ENCODE results near the gene PHACTR2. TPM values are rescaled to one million over a fixed set of nuclear protein-coding genes. Genes with fewer than 3 reads are reported as not detected.

The PHACTR2 gene
- total RNA-seq, 1 donor from 2014 or later: 44.7 TPM

DNA sequence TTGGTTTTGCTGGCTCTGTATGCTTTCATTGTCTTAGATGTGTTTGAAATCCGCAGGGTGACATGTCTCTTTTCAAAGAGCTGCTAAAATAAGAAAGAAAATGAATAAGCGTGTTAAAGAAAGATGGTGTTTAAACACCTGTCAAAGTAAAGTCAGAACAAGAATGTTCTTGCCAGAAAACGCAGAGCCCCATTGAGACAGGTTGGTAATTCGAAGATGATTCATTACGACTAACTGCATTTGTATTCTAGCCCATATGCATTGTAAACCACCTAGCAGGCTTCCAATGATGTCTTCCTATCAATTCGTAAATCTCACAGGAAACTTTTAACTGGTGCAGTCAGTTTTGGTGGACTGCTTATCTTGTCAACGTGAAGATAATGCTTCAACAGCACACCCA is 16.8 kb downstream of the PHACTR2 start:
- Mint-ChIP-seq H3K4me1 (ENCODE audit: low read depth, unreplicated experiment) (peaks cover 27% of the 10 kb centered on the region), H3K36me3 (ENCODE audit: low read depth, unreplicated experiment) (peaks cover under 1% of the 10 kb centered on the region), H3K4me3 (ENCODE audit: unreplicated experiment) (no peak overlapping the region), H3K27me3 (ENCODE audit: low read depth, unreplicated experiment) (no peaks in the 10 kb centered on the region), H3K9me3 (ENCODE audit: unreplicated experiment) (peaks cover 2% of the 10 kb centered on the region), H3K27ac (ENCODE audit: unreplicated experiment) (no peak overlapping the region)
- Histone ChIP-seq H3K79me2 (ENCODE audit: insufficient read depth, low read length) (peaks cover 58% of the 10 kb centered on the region), H3K4me1 (ENCODE audit: insufficient read depth, low read length) (peaks cover 4% of the 10 kb centered on the region), H3K27me3 (ENCODE audit: insufficient read depth, low read length) (no peaks in the 10 kb centered on the region), H2AFZ (ENCODE audit: low read depth, low read length) (no peak overlapping the region), H3K4me2 (ENCODE audit: low read length) (no peak overlapping the region), H3K27ac (ENCODE audit: low read depth, low read length) (no peak overlapping the region), H3K9ac (ENCODE audit: low read length) (no peak overlapping the region), H3K4me3 (ENCODE audit: insufficient read depth, low read depth, low read length) (no peak overlapping the region), H3K9me3 (ENCODE audit: insufficient read depth, low read depth, low read length) (no peaks in the 10 kb centered on the region), H4K20me1 (ENCODE audit: insufficient read depth, low read length) (peaks cover 20% of the 10 kb centered on the region), H3K36me3 (ENCODE audit: insufficient read depth, low read length) (no peaks in the 10 kb centered on the region)
- TF ChIP-seq, protein P1, sequence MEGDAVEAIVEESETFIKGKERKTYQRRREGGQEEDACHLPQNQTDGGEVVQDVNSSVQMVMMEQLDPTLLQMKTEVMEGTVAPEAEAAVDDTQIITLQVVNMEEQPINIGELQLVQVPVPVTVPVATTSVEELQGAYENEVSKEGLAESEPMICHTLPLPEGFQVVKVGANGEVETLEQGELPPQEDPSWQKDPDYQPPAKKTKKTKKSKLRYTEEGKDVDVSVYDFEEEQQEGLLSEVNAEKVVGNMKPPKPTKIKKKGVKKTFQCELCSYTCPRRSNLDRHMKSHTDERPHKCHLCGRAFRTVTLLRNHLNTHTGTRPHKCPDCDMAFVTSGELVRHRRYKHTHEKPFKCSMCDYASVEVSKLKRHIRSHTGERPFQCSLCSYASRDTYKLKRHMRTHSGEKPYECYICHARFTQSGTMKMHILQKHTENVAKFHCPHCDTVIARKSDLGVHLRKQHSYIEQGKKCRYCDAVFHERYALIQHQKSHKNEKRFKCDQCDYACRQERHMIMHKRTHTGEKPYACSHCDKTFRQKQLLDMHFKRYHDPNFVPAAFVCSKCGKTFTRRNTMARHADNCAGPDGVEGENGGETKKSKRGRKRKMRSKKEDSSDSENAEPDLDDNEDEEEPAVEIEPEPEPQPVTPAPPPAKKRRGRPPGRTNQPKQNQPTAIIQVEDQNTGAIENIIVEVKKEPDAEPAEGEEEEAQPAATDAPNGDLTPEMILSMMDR (IDR thresholded peaks at IDR 0.05; ENCODE audit: insufficient read depth, low read depth, low read length): no peak
- no peak for TF ChIP-seq EZH2 (IDR thresholded peaks at IDR 0.05; ENCODE audit: insufficient read depth, low read length)
- peak; percentile 39 for DNase-seq (ENCODE audit: low read depth)
- no peak for FAIRE-seq

DNA sequence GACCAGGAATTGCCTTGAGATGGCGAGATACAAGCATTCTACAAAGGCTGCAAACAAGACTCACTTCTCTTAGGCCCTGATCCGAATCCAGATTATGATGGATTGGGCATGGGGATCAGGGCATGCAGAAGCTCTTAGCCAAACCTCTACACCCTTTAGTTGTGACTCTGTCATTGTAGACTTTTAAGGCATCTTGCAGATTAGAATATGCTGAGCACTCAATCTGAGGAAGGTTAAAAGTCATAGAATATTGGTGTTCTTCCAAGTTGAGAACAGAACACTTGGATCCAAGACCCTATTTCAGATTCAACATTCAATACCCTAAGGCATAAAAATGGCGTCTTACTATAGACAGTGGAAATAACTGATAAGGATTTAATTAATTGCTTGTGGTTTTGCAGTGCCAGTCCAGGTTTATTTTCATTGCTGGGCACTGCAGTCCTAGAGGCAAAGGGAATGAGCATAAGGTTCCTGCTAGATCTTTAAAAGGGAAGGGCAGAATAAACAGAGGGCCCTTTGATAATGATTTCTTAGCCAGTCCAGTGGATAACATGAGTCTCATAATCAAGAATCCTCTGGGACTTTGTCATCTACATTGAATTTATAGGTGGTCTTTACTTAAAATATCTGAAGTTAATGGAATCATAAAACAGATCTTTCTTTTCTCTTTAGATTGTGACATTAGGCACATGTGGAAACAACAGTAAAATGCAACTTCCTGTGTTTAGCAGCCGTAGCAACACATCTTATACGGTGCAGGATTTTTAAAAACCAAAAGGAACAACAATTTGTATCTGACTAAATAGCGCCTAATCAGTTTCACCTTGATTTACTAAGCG is 17.6 kb downstream of the PHACTR2 start:
- H3K79me2 ChIP-seq (ENCODE audit: insufficient read depth, low read length): peaks cover 57% of the 10 kb centered on the region
- no peak for TF ChIP-seq EZH2 (IDR thresholded peaks at IDR 0.05; ENCODE audit: insufficient read depth, low read length)
- TF ChIP-seq, protein P1 (IDR thresholded peaks at IDR 0.05; ENCODE audit: insufficient read depth, low read depth, low read length): no peak
- no peaks in the 10 kb centered on the region for H3K9me3 ChIP-seq (ENCODE audit: insufficient read depth, low read depth, low read length)
- no peaks in the 10 kb centered on the region for H3K4me1 ChIP-seq (ENCODE audit: insufficient read depth, low read length)
- H3K4me2 ChIP-seq (ENCODE audit: low read length): no peak overlapping the region
- H3K4me3 ChIP-seq (ENCODE audit: insufficient read depth, low read depth, low read length): no peak overlapping the region
- Mint-ChIP-seq H3K27me3 (ENCODE audit: low read depth, unreplicated experiment) (no peaks in the 10 kb centered on the region), H3K4me1 (ENCODE audit: low read depth, unreplicated experiment) (peaks cover 19% of the 10 kb centered on the region), H3K4me3 (ENCODE audit: unreplicated experiment) (no peak overlapping the region), H3K27ac (ENCODE audit: unreplicated experiment) (no peak overlapping the region), H3K36me3 (ENCODE audit: low read depth, unreplicated experiment) (peaks cover 4% of the 10 kb centered on the region), H3K9me3 (ENCODE audit: unreplicated experiment) (no peaks in the 10 kb centered on the region)
- no peak overlapping the region for H3K9ac ChIP-seq (ENCODE audit: low read length)
- peaks cover 20% of the 10 kb centered on the region for H4K20me1 ChIP-seq (ENCODE audit: insufficient read depth, low read length)
- H3K27ac ChIP-seq (ENCODE audit: low read depth, low read length): no peak overlapping the region
- FAIRE-seq (no peak), DNase-seq (ENCODE audit: low read depth) (no peak)
- no peaks in the 10 kb centered on the region for H3K27me3 ChIP-seq (ENCODE audit: insufficient read depth, low read length)
- H3K36me3 ChIP-seq (ENCODE audit: insufficient read depth, low read length): no peaks in the 10 kb centered on the region
- H2AFZ ChIP-seq (ENCODE audit: low read depth, low read length): no peak overlapping the region

Data from astrocyte (in vitro differentiated cells and primary cell).